Measurements from ENCODE around the gene BTK.
"Not testable (repeated sequence)": the region's sequence is repeated elsewhere in the genome, so short reads cannot be mapped to it uniquely, and the experiment has no call there.

The BTK gene

GRCh38 chrX:101326600-101326999 lies 59.4 kb downstream of the BTK start:
- not testable (repeated sequence) for DNase-seq

- no peak for DNase-seq
Measured at GRCh38 chrX:101303790-101304189, 82.2 kb downstream of the BTK start.

All from stimulated activated CD4-positive, alpha-beta T cell treated with anti-CD3 and anti-CD28 coated beads, Interleukin-4, amount 100 ng/mL, for 1 hour (primary cell).